T-helper 17 cell (primary cell): ENCODE measurements around the gene SNX18. TPM values are rescaled to one million over a fixed set of nuclear protein-coding genes. Genes with fewer than 3 reads are reported as not detected.

Source experiments
- ATAC-seq: fragments of 150-1000 bp; cut with Tn5 transposase; 2 replicates; pipeline ENCODE4 v1.10.0; 2021; ENCODE audit warnings: mild to moderate bottlenecking, moderate library complexity
- DNase-seq, 3 donors: peaks; one replicate each; pipeline versions ENCODE4 v3.0.0 to v3.0.0-alpha.2; 2020 to 2021
- H3K9me3 ChIP-seq: one replicate; pipeline ENCODE4 v1.7.0; 2013; ENCODE audit warnings: low read length, mild to moderate bottlenecking; ENCODE audit not compliant: control insufficient read depth, poor library complexity, severe bottlenecking
- H3K27ac Mint-ChIP-seq: one replicate; pipeline ENCODE4 v1.8.0; 2022; ENCODE audit warnings: mild to moderate bottlenecking, moderate library complexity, mixed read lengths
- H3K27me3 Mint-ChIP-seq: one replicate; pipeline ENCODE4 v1.8.0; 2022; ENCODE audit warnings: mixed read lengths
- H3K36me3 Mint-ChIP-seq: one replicate; pipeline ENCODE4 v1.8.0; 2022; ENCODE audit warnings: low read depth, mixed read lengths
- H3K4me1 Mint-ChIP-seq: one replicate; pipeline ENCODE4 v1.8.0; 2022; ENCODE audit warnings: mild to moderate bottlenecking, mixed read lengths
- H3K4me3 Mint-ChIP-seq: one replicate; pipeline ENCODE4 v1.8.0; 2022; ENCODE audit warnings: mild to moderate bottlenecking, moderate library complexity, mixed read lengths
- total RNA-seq, 4 donors: library from RNA in 2 of 4; stranded (reverse) in 2 of 4; gene quantifications; one replicate each; pipeline ENCODE4 v1.2.3 and lab custom pipeline; 2022 to 2026

The SNX18 gene
- total RNA-seq, 2 donors from 2014 or later: 11.2 to 13.3 TPM

- no peaks in the 10 kb centered on the region for H3K27me3 Mint-ChIP-seq
- no peak overlapping the region for H3K27ac Mint-ChIP-seq
These were observed 64.4 kb downstream of the SNX18 start for GRCh38 chr5:54581831-54582548.

GRCh38 chr5:54586336-54586735 lies 68.8 kb downstream of the SNX18 start:
- no peaks in the 10 kb centered on the region for H3K36me3 Mint-ChIP-seq
- H3K4me1 Mint-ChIP-seq: no peaks in the 10 kb centered on the region
- H3K27ac Mint-ChIP-seq: no peak overlapping the region
- DNase-seq (no peak), ATAC-seq (no peak)
- H3K4me3 Mint-ChIP-seq: no peak overlapping the region
- no peaks in the 10 kb centered on the region for H3K9me3 ChIP-seq
- H3K27me3 Mint-ChIP-seq: no peaks in the 10 kb centered on the region

More at GRCh38 chr5:54581831-54582548, 64.4 kb downstream of the SNX18 start:
- Mint-ChIP-seq H3K36me3 (no peaks in the 10 kb centered on the region), H3K4me1 (peaks cover 5% of the 10 kb centered on the region), H3K4me3 (no peak overlapping the region)
- no peaks in the 10 kb centered on the region for H3K9me3 ChIP-seq
- ATAC-seq (no peak), DNase-seq (no peak)

GRCh38 chr5:54589786-54590185 lies 72.2 kb downstream of the SNX18 start:
- H3K27ac Mint-ChIP-seq: no peak overlapping the region
- ATAC-seq (no peak), DNase-seq (no peak)
- H3K27me3 Mint-ChIP-seq: no peaks in the 10 kb centered on the region
- H3K4me3 Mint-ChIP-seq: no peak overlapping the region
- H3K36me3 Mint-ChIP-seq: no peaks in the 10 kb centered on the region
- no peaks in the 10 kb centered on the region for H3K9me3 ChIP-seq
- no peaks in the 10 kb centered on the region for H3K4me1 Mint-ChIP-seq

- Mint-ChIP-seq H3K4me3 (no peak overlapping the region), H3K27me3 (no peaks in the 10 kb centered on the region), H3K27ac (no peak overlapping the region), H3K4me1 (no peaks in the 10 kb centered on the region), H3K36me3 (no peaks in the 10 kb centered on the region)
- H3K9me3 ChIP-seq: no peaks in the 10 kb centered on the region
- DNase-seq (no peak), ATAC-seq (no peak)
These were observed 73.3 kb downstream of the SNX18 start for GRCh38 chr5:54590824-54591223.

GRCh38 chr5:54593779-54594178 lies 76.2 kb downstream of the SNX18 start:
- no peak for DNase-seq
- Mint-ChIP-seq H3K27me3 (no peaks in the 10 kb centered on the region), H3K27ac (no peak overlapping the region), H3K4me3 (no peak overlapping the region), H3K4me1 (no peaks in the 10 kb centered on the region), H3K36me3 (no peaks in the 10 kb centered on the region)
- peaks cover 3% of the 10 kb centered on the region for H3K9me3 ChIP-seq
- ATAC-seq: no peak

- DNase-seq (no peak), ATAC-seq (no peak)
- H3K4me1 Mint-ChIP-seq: no peaks in the 10 kb centered on the region
- H3K4me3 Mint-ChIP-seq: no peak overlapping the region
- H3K36me3 Mint-ChIP-seq: no peaks in the 10 kb centered on the region
- peaks cover 3% of the 10 kb centered on the region for H3K9me3 ChIP-seq
- H3K27me3 Mint-ChIP-seq: no peaks in the 10 kb centered on the region
- H3K27ac Mint-ChIP-seq: no peak overlapping the region
These were observed 76.6 kb downstream of the SNX18 start for GRCh38 chr5:54594181-54594580.

- H3K36me3 Mint-ChIP-seq: no peaks in the 10 kb centered on the region
- ATAC-seq: no peak
- H3K9me3 ChIP-seq: peaks cover 3% of the 10 kb centered on the region
- H3K4me1 Mint-ChIP-seq: no peaks in the 10 kb centered on the region
- H3K27me3 Mint-ChIP-seq: no peaks in the 10 kb centered on the region
- no peak for DNase-seq
- H3K4me3 Mint-ChIP-seq: no peak overlapping the region
- no peak overlapping the region for H3K27ac Mint-ChIP-seq
These were observed 78.2 kb downstream of the SNX18 start for GRCh38 chr5:54595721-54596120.

Other genes starting within 250 kb of the SNX18 start
- gene ARL15, start 207.2 kb upstream of the SNX18 start, total RNA-seq: 10 to 100 TPM; 17.7 to 24.6 TPM
- not detected for gene HSPB3, start 62.1 kb upstream of the SNX18 start, total RNA-seq